Measurements from ENCODE around the gene PDXK.

DNA sequence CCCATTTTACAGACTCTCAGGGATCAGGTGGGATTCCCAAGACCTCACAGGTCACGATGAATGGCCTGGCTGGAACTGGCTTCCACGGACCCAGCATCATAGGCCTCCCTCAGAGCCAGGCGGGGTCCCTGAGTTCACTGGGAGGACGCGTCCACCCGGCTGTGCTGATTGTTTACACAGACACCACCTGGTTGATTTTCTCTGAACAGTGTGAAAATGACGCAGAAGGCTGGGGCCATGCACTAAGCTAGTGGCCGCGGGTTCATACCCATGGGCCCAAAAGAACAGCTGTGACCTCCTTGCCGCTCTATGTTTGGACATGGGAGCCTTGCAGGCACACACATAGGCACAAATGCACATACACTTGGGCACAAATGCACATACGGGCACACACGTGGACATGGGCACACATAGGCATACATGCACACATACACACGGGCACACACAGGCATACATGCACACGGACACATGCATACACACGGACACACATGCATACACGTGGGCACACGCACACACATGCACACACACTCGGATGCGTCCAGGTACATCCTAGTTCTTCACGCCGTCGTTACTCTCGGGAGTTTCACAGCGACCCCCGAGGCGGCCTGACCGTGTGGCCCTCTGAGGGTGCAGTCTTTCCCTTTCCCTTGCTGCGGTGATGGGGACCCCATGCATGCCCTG is 34.0 kb downstream of the PDXK start:
- TF ChIP-seq, protein P1, sequence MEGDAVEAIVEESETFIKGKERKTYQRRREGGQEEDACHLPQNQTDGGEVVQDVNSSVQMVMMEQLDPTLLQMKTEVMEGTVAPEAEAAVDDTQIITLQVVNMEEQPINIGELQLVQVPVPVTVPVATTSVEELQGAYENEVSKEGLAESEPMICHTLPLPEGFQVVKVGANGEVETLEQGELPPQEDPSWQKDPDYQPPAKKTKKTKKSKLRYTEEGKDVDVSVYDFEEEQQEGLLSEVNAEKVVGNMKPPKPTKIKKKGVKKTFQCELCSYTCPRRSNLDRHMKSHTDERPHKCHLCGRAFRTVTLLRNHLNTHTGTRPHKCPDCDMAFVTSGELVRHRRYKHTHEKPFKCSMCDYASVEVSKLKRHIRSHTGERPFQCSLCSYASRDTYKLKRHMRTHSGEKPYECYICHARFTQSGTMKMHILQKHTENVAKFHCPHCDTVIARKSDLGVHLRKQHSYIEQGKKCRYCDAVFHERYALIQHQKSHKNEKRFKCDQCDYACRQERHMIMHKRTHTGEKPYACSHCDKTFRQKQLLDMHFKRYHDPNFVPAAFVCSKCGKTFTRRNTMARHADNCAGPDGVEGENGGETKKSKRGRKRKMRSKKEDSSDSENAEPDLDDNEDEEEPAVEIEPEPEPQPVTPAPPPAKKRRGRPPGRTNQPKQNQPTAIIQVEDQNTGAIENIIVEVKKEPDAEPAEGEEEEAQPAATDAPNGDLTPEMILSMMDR (IDR thresholded peaks at IDR 0.05): no peak
- TF ChIP-seq, protein P2, sequence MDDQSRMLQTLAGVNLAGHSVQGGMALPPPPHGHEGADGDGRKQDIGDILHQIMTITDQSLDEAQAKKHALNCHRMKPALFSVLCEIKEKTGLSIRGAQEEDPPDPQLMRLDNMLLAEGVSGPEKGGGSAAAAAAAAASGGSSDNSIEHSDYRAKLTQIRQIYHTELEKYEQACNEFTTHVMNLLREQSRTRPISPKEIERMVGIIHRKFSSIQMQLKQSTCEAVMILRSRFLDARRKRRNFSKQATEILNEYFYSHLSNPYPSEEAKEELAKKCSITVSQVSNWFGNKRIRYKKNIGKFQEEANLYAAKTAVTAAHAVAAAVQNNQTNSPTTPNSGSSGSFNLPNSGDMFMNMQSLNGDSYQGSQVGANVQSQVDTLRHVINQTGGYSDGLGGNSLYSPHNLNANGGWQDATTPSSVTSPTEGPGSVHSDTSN (IDR thresholded peaks at IDR 0.05): no peak
- TF ChIP-seq RXRA (IDR thresholded peaks at IDR 0.05; ENCODE audit: borderline replicate concordance, low read depth) (no peak), POLR2AphosphoS5 (IDR thresholded peaks at IDR 0.05; ENCODE audit: low read depth, low read length) (no peak), SMC3 (IDR thresholded peaks at IDR 0.05; ENCODE audit: low read depth, low read length) (no peak), RAD21 (IDR thresholded peaks at IDR 0.05; ENCODE audit: low read length) (no peak), RFX5 (IDR thresholded peaks at IDR 0.05; ENCODE audit: low read length) (no peak), TAF1 (IDR thresholded peaks at IDR 0.05; ENCODE audit: borderline replicate concordance, low read depth, low read length) (no peak), GATA2 (CRISPR knock-in tag; IDR thresholded peaks at IDR 0.05) (no peak), GABPA (IDR thresholded peaks at IDR 0.05; ENCODE audit: low read depth) (no peak), SIN3A (IDR thresholded peaks at IDR 0.05; ENCODE audit: borderline replicate concordance, low read depth, low read length) (no peak), FOSL2 (IDR thresholded peaks at IDR 0.05; ENCODE audit: borderline replicate concordance, low read depth) (no peak), TEAD4 (IDR thresholded peaks at IDR 0.05; ENCODE audit: borderline replicate concordance, insufficient read depth) (no peak), EZH2phosphoT487 (IDR thresholded peaks at IDR 0.05; ENCODE audit: borderline replicate concordance, low read depth) (no peak)

Measured in SK-N-SH (cell line).